SHP77 treated with DMSO at 0.1 percent for 48 hours (cell line): ENCODE measurements around the gene AATF.

Experiments
- DNase-seq: peaks from one replicate; lab custom pipeline; 2025; lab: John Stamatoyannopoulos, UW

Gene AATF

GRCh38 chr17:36941265-36942010 lies 7.3 kb upstream of the AATF start:
- DNase-seq: no peak

- no peak for DNase-seq
Measured at GRCh38 chr17:36942019-36942599, 6.6 kb upstream of the AATF start.

- DNase-seq: no peak
Measured at GRCh38 chr17:36942631-36943125, 6.1 kb upstream of the AATF start.

- no peak for DNase-seq
Measured at GRCh38 chr17:36943250-36944191, 5.2 kb upstream of the AATF start.

GRCh38 chr17:36944553-36944952 lies 4.2 kb upstream of the AATF start:
- no peak for DNase-seq

- DNase-seq: no peak
Measured at GRCh38 chr17:36945140-36945539, 3.6 kb upstream of the AATF start.

- DNase-seq: no peak
Measured at GRCh38 chr17:36945959-36946725, 2.6 kb upstream of the AATF start.

- no peak for DNase-seq
Measured at GRCh38 chr17:36946726-36947091, 2.0 kb upstream of the AATF start.

- peak; percentile 74 for DNase-seq
Measured at GRCh38 chr17:36947922-36948716, 635 bp upstream of the AATF start.

- no peak for DNase-seq
Measured at GRCh38 chr17:36949461-36949927, 740 bp downstream of the AATF start.

GRCh38 chr17:36950027-36950426 lies 1.3 kb downstream of the AATF start:
- no peak for DNase-seq

GRCh38 chr17:36951084-36951789 lies 2.5 kb downstream of the AATF start:
- no peak for DNase-seq

- no peak for DNase-seq
Measured at GRCh38 chr17:36971508-36971907, 22.8 kb downstream of the AATF start.

- no peak for DNase-seq
Measured at GRCh38 chr17:36972186-36972700, 23.5 kb downstream of the AATF start.

GRCh38 chr17:36972905-36973304 lies 24.2 kb downstream of the AATF start:
- no peak for DNase-seq

GRCh38 chr17:36975922-36976515 lies 27.3 kb downstream of the AATF start:
- DNase-seq: no peak

GRCh38 chr17:36977066-36977465 lies 28.3 kb downstream of the AATF start:
- DNase-seq: no peak

- no peak for DNase-seq
Measured at GRCh38 chr17:36977568-36977967, 28.8 kb downstream of the AATF start.

- DNase-seq: no peak
Measured at GRCh38 chr17:36978810-36979564, 30.2 kb downstream of the AATF start.
